Left cardiac atrium (tissue), 4 donors: ENCODE results near the gene COL28A1. TPM values are rescaled to one million over a fixed set of nuclear protein-coding genes. Genes with fewer than 3 reads are reported as not detected.
A peak's percentile ranks its signal among the peaks of the same experiment; 100 is the strongest.

Source experiments
- ATAC-seq, 2 donors: fragments of 200-7000 bp; cut with Tn5 transposase; one replicate each; pipeline ENCODE4 v1.9.1; 2020; ENCODE audit warnings: mild to moderate bottlenecking in 2 of 2, moderate library complexity in 2 of 2
- DNase-seq: peaks from one replicate; pipeline ENCODE4 v3.0.0-alpha.2; 2020
- intact Hi-C, 2 donors: fragments of 100-400 bp; cut with DNase I; formaldehyde crosslinking; loops; one replicate each; pipeline versions ENCODE4 v1.14.1 to v1.15.1; 2022 to 2023
- total RNA-seq, 2 donors: library from RNA; stranded (reverse); fragmentation: NEBNext Ultra II Directional; extraction: Animal tissue kit (Norgen Biotek cat#: 25700); gene quantifications; one replicate each; pipeline ENCODE4 v1.2.1, GENCODE V29; 2021
- donor health status: DM: no; HTN: yes; CAD: no.
- donor health status: DM: no; HTN: yes; CAD: no; lungs with severe emphysema.
- donor health status: DM: yes; HTN: yes; CAD: no.
- donor health status: Dilated cardiomyopathy.

Gene COL28A1
- total RNA-seq, 2 donors from 2014 or later = 3.6 to 8.9 TPM

DNA sequence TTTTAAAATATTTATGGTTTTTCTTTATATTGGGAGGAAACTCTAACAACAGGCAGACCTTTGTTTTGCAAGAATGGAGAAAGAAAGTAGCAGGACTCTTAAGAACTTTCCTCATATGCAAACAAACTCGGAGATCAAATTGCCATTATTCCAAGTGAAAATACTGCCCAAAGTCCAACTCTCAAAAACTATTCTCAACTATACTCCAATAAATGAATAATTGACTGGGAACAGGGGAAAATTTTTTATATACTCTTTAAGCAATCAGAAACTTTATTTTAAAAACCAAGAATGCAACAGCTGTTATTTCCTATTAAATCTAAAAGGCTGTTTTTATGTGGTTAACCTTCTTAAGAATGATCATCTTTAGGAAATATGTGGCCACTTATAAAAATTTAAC, 101.9 kb downstream of the COL28A1 start:
- no peak for DNase-seq
- no peak for ATAC-seq
- intact Hi-C loops = no loop called here

DNA sequence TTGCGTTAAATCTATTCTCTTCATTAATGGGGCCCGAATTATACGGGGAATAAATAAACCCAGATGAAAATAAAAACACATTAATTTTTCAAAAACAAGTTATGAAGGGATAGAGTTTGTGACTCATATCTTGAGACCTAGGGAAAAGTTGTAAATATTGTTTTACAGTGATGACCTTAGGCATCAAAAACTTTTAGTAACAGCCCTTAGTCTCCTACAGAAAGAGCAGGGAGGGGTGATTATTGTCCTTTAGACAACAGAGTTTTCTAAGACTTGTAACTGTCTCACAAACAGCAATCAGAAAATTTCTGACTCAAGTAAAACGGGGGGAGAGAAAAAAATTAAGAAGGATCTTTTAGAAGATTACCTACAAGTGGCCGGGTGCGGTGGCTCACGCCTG, 102.7 kb downstream of the COL28A1 start:
- ATAC-seq = no peak
- no peak for DNase-seq
- intact Hi-C loops = no loop called here

DNA sequence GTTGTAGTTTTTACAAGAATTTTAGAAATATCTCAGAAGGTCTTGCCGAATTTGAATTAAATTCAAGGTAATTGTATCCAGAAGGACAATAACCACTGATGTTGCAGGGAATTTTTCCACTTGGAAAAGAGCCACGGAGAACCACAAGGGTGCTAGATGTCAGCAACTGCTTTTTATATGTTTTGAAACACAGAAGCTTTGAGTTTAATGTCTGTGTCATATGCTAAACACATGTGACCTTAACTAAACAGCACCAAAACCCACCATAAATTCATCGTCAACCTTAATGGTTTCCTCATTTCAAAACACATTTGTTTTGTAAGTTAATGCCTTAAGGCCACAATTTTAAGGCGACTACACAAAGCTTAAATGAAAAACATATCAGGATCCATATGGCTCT, 106.9 kb downstream of the COL28A1 start:
- no peak for ATAC-seq
- DNase-seq = no peak
- intact Hi-C loops = loop anchor here (5.0 to 10.0 kb wide), 3 partner anchors 108 to 786 kb away; partner anchors contain the start of gene COL28A1 (in 1 of the 2)

DNA sequence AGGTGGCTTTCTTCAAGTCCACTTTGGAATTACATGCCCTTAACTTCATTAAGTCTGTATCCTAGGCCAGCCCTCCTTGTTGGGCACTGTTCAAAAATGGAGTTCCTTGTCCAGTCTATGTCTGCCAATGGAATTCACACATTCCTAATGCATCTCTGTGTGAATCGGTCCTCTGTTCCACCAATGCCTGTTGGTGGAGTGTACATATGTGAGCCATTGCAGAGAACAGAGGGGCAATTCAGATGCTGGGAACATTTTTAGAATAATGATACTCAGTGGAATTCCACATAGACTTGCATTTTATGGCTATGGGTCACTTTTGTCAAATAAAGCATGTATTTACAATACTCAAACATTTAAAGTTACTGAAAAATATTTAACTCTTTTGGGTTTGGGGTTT, 108.3 kb downstream of the COL28A1 start:
- ATAC-seq = no peak
- no peak for DNase-seq
- intact Hi-C loops = loop anchor here (5.0 to 10.0 kb wide), 3 partner anchors 110 to 787 kb away; partner anchors contain the start of gene COL28A1 (in 1 of the 2)

DNA sequence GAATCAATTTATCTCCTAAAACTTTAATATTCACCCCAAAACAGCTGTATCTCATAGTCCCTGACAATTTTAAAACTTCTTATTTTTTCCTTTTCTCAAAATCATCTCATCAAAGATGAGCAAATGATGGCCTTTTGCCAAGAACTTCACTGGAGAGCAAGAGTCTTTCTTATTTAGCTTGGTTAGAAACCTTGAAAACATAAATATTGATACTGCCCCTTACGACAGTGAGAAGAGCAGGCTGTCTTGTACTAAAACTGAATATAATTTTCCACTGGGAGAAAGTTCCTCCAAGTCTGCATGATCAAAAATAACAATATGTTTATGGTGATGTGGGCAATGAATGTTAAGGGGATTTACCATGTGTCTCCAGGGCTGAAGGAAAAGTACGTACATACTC, 109.0 kb downstream of the COL28A1 start:
- no peak for ATAC-seq
- intact Hi-C loops = loop anchor here (5.0 to 10.0 kb wide), 3 partner anchors 111 to 788 kb away; partner anchors contain the start of gene COL28A1 (in 1 of the 2)
- no peak for DNase-seq

DNA sequence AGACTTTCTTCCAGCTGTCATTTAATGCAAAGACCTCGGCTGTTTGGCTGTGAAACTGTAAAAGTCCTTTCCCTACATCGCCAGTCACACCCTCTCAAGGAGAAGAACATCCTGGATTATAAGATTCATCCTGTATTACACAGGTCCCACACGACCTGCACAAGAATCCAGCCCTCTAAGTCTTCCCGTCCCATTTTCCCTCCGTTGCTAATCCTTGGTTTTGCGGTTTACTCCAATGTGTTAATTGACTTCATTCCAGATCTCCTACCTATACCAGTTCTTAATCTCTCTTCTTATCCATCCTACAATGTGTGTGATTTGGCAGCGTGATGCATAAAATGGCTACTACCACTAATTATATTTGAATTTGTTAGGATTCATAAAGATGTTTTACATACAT, 110.4 kb downstream of the COL28A1 start:
- ATAC-seq (no peak), DNase-seq (no peak)
- intact Hi-C loops = loop anchor here (5.0 to 10.0 kb wide), 3 partner anchors 112 to 789 kb away; partner anchors contain the start of gene COL28A1 (in 1 of the 2)

DNA sequence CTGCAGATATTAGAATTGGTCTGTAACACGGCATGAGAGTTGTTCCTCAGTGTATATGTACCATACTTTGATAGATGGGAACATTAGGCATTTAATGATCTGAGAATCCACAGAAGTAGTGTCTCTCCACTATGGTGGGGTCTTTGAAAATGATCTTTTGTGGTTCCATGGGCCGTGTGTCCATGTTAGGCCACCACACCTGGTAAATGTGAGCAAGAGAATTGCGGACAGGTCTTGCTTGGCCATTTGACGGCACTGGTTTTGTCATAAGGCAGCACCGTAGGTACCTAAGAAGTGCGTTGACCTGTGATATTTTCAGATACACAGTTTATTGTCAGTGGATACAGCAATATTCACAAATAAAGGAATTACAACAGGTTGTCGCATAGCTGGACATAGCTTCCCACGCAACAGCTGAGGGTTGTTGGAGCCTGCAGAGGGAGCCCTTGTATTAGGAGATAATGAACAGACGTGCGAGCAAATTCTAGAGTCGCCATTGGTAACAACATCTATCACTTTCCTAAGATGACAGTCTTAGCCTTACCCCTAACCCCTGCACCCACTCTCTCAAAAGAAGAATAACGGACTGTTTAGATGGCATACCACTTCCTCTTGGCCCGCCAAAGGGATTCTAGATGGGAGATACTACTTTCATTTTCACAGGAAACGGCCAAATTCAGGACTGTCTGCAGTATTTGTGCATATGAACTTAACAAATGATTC, 111.4 kb downstream of the COL28A1 start:
- intact Hi-C loops = loop anchor here (10.0 kb wide), 2 partner anchors 320 to 790 kb away; no protein-coding TSS in a partner anchor
- DNase-seq (peak; percentile 46), ATAC-seq (peak; percentile 90 to 93)

DNA sequence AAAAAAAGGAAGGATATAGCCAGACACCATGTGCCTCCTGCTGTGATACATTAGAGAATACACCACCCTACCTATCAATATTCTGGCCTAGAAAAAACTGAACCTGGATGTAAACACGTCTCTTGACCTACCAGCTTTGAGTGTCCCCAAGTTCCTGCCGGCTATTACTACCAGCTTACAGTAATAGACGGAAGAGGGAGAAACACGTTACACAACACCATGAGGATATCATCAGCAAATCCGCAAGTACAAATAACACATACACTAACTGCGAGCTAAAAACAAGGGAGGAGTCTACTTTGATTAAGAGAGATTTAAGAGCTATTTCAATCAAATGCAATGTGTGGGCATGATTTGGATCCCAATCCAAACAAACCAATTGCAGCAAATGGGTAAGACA, 113.0 kb downstream of the COL28A1 start:
- ATAC-seq = no peak
- DNase-seq = no peak
- intact Hi-C loops = loop anchor here (10.0 kb wide), 2 partner anchors 318 to 792 kb away; no protein-coding TSS in a partner anchor

DNA sequence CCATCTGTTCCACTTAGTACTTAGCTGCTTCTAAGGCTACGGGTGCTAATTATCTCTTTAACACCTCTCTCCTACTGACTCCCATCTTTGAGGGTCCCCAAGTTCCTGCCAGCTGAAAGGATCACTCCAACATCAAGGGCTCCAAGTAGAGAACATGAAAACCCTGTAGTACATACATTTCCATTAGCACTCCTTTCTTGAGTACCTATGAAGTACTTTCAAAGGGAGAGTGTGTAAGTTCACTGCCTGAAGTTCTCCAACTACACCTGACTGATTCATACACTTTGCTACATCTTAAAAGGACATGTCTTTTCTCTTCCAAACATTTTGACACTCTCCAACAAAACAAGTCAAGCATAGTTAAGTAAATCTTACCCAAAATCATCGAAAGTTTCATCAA, 113.8 kb downstream of the COL28A1 start:
- ATAC-seq (no peak), DNase-seq (no peak)
- intact Hi-C loops = loop anchor here (10.0 kb wide), 2 partner anchors 317 to 793 kb away; no protein-coding TSS in a partner anchor

DNA sequence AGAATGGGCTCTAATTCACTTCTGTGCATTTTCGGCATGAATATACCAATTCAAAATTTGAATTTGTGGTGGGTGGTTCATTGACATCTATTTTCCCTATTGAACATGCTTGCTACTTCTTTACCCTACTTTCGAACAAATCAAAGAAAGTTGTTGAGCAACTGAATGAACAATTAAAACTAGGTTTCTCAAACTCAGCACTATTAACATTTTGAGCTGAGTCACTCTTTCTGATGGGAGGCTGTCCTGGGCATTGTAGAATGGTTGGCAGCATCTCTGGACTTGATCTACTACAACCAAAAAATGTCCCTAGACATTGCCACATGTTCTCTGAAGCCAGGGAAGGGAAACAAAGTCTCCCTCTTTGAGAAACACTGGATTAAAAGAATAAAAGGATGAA, 116.7 kb downstream of the COL28A1 start:
- intact Hi-C loops = no loop called here
- DNase-seq = no peak
- no peak for ATAC-seq

DNA sequence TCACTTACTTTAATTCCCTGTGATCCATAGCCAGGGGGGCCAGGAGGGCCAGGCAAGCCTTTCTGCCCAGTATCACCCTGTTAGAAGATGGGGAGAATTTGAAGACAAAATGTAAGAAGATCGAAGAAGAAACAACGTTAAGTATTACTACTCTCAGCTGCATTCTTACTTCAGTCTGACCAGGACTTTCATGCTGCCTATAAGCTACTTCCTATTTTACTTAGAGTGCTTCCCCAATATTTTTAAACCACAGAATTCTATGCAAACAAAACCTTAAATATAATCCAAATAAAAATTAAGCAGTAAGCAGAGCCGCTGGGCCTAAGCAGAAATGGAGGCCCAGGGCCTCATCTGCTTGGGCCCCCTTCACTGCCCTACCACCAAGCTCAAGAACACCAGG, 117.8 kb downstream of the COL28A1 start:
- DNase-seq = no peak

DNA sequence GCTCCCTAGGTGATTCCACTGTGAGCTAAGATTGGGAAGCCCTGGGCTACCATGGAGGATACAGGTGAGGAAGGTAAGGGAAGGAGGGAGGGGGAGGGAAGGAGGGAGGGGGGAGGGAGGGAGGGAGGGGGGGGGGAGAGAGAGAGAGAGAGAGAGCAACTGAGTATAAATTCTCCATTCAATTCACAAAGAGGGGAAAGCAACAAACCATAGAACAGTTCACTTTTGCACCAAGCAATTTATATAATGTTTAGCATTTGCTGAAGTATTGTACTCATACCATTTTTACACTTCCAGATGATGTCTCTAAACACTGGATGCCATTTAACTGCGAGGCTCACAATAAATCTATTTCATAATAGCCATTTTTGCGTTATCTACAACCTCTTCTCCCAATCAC, 118.3 kb downstream of the COL28A1 start:
- DNase-seq (no peak), ATAC-seq (no peak)
- intact Hi-C loops = no loop called here

More for the DNA sequence above, 117.8 kb downstream of the COL28A1 start:
- intact Hi-C loops = no loop called here
- no peak for ATAC-seq

DNA sequence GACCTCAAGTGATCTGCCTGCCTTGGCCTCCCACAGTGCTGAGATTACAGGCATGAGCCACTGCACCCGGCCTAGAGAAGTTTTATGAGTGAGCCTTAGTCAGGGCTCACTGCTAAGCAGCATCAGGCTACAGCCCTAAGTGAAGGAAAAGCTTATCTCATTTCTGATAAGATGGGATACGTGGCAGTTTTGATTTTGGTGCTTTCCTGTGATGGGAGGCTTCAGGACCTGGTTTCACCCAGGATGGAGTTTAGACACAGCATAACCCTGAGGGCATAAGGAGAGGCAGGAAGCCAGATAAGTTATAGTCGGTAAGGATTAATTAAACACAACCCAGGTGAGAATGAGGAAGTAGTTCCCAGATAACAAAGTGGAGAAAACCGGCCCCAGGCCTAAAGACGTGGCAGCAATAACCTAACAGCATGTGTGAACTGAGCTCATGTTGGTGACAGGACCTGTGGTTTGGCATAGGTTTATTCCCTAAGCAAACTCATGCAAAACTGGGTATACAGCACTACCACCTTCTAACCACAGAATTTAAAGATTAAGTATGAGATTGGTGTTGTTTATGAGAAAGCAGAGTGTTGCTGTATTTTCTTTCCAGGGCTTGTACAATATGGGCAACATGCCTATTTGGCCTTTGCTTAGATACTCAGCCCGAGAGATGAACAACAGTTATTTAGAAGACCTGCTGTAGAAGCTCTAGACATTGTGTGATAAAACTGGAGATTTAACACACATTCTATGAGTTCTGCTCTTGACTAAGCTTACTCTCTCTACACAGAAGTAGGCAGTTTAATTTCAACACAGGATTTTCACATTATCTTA, 119.4 kb downstream of the COL28A1 start:
- intact Hi-C loops = no loop called here
- ATAC-seq = peak in 1 of 2 donors; percentile 85
- no peak for DNase-seq

DNA sequence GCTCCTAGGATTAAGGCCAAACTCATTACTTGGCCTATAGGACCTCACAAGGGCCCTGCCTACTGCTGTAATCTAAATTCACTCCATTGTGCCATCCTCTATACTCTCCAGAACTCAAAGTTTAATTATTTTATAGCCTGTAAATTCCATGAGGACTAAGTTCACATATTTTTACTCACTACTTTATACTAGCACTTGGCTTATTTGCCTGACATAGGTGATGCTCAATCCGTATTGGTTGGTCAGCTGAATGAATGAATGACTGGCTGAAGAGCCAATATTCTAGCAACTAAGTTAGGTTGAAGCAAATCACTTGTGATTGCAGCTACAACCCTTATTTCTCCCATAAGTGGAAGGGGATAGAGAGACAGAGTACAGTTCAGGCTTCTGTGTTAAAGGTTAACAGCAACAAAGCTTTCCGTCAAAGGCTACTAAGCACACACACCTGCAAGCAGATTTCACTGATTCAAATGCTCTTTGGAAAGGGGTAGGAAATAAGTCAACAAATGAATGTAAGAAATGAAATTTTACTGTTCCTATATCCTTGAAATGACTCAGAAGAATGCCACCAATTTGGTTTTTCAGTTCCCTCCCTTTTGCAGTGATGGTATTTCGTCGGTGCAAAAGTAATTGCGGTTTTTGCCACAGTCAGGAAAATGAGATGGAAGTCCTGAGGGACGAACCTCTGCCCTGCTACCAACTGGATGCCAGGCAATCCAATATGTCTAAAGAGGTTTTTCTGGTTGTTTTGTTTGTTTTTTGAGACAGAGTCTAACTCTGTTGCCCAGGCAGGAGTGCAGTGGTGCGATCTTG, 120.7 kb downstream of the COL28A1 start:
- no peak for ATAC-seq
- intact Hi-C loops = no loop called here

DNA sequence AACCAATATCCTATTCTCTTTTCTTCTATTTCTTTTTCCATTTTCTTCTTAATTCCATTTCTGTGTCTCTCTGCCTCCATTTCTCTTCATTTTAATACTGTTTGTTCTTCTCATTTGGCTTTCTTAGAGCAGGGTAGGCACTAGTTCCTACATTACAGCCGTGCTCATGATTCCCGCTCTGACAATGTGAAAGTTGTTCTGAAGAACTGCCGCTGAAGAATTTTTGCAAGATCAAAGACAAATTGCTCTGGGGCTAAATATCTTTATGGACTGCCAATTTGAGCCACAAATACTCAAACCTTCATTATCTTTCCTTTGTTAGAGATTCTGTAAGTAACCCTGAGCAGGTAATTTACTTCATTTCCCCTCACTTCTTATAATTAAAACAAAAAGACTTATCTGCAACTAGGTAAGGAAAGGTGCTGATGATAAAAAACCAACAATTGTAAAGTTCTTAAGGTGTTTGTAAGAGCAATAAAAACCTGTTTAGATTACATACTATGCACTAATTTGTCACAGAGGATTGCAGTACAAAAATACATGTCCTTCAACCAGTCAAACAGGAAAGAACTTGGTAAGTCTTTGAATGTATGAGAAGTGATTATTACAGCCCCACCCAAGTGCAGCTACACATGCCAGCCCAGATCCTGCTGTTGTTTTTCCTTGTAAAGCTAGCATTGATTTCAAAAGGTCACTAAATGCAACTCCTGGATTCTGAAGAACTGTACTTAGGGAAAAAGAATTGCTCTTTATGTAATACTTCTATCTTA, 127.5 kb downstream of the COL28A1 start:
- ATAC-seq (no peak), DNase-seq (no peak)
- intact Hi-C loops = no loop called here

More for the DNA sequence above, 120.7 kb downstream of the COL28A1 start:
- no peak for DNase-seq

DNA sequence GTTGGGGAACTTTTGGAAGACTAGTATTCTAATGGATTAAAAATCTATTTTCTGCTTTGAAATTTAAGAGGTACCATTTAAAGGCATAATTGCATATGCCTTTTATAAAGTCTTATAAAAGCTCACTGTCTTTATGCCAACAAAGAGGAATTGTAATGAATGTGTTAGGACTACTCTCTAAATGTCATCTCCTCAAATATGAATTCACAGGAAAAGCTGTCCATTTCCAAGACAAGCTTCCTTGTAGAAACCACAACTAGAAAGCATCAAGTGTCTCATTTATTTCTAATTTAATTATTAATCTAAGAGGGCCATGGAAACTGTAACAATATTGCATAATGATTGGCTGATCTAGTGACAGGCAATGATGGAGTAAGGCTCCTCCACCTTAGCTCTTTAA, 130.2 kb downstream of the COL28A1 start:
- ATAC-seq (no peak), DNase-seq (no peak)
- intact Hi-C loops = no loop called here

DNA sequence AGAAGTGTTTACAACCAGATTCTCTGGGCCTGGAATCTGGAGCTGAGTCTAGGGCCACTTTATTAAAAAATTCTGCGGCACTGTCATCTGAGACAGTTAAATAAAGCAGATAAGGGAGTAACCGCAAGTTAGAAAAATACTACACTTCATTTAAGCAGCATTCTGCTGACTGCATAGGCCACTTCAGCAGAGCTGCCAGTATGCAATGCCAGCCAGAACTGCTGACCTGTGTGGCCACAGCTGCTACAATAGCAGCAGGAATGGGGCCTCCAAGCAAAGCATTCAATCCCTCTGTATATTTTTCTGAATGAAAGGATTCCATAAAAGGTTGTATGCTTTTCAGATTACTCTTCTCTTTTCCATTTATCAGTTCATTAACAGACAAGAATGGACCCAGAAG, 136.0 kb downstream of the COL28A1 start:
- intact Hi-C loops = no loop called here
- DNase-seq = no peak
- no peak for ATAC-seq

DNA sequence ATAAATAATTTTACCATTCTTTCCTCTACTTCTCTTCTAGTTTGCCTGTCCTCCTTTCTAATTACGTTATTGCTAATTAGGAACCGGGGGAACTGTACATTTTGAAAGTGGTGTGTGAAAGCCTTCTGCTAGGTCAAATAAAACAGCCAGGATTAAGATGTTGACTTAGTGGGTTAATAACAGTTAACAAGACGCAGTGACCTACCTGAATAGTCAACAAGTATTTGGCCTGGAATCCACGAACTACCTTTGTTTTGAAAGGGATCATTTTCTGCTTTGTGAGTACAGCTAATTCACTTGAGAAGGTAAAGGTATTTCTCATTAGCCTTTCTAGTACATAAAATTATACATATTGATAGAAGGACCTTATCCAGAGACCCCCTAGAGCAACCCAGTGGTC, 139.9 kb downstream of the COL28A1 start:
- intact Hi-C loops = no loop called here
- no peak for ATAC-seq

More for the DNA sequence above, 139.9 kb downstream of the COL28A1 start:
- DNase-seq = no peak
